C4-2B (cell line): Measurements from ENCODE around the gene TALDO1.

Experiments
- H3K27ac ChIP-seq: fragments of 450-650 bp; 2 replicates; pipeline ENCODE4 v1.5.1; 2017
- CTCF ChIP-seq: fragments of 450-650 bp; conservative IDR thresholded peaks from 2 replicates; pipeline ENCODE4 v1.5.1; 2017; ENCODE audit warnings: mild to moderate bottlenecking
- ZFX ChIP-seq: fragments of 450-650 bp; IDR thresholded peaks from 2 replicates; pipeline ENCODE4 v1.6.1; 2017

The TALDO1 gene

DNA sequence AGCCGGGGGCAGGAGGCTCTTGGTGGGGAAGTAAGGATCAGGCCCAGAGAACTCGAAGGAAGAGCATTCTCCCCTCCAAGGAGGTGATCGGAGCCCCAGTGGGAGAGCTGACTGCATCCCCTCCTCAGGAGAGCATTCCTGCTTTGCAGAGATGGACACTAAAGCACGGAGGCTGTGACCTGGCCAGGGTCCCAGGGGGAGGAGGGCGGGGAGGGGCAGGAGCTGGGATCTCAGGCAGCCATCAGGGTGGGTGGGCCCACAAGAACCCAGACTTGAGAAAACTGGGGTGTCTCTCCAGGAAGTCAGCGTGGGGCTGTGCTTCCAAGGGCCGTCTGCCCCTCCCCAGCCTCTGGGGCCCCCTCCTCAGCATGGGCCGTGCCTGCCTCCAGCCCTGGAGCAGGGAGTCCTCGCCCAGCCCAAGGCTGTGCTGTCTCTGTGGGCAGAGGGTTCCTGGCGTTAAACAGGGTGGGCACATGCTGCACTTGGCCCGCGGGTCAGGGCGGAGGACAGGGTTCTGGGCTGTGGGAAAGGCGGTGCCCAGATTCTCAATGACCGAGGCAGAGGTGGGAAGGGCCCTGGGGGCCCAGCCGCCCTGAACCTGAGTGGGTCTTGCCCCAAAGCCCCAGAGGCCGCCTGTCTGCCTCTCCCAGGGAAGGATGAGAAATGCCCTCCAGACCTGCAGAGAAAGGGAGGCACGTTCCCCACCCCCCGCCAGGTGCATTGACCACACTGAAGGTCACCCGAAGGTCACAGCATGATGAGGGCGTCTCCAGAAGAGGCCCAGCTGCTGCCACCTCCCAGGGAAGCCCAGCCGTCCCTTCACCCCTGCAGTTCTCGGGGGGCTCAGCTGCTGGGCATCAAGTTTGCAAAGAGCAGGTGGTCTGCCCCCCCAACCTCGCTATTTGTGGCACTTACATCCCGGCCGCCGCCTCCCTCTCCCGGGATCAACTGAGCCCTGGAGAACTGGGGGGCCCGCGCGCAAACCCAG is 42.0 kb downstream of the TALDO1 start:
- H3K27ac ChIP-seq, result no peak overlapping the region
- TF ChIP-seq ZFX (no peak), CTCF (no peak)

DNA sequence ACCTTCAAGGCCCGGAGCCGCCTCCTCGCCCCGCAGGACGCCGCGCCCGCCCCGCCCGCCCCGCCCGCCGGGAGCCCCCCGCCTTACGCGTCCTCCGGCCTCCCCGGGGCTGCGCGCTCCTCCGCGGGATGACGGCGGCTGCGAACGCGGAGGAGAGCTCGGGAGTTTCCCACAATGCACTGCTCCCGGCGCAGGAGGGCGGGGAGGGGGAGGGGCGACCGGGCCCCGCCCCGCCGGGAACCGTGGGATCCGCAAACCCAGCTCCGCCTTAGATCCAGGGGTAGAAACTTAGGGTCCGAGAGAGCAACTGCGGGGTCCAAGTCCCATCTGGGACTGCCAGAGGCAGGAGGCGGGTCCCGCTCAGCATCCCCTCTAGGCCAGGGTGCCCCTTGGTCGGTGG is 42.7 kb downstream of the TALDO1 start, which contains the start of gene CEND1:
Gene CEND1, minus strand, starts transcription at position 148 of the 400 bp plus-strand sequence. CDS start 1,514 bp downstream, outside the sequence.
- no peak for TF ChIP-seq CTCF
- no peak for TF ChIP-seq ZFX
- no peak within 1 kb of the TSS for H3K27ac ChIP-seq

GRCh38 chr11:790721-791564 is 43.7 kb downstream of the TALDO1 start:
- H3K27ac ChIP-seq, result no peak overlapping the region

GRCh38 chr11:791658-792534 is 44.6 kb downstream of the TALDO1 start:
- TF ChIP-seq ZFX, result no peak
- TF ChIP-seq CTCF, result no peak
- no peak overlapping the region for H3K27ac ChIP-seq

More at GRCh38 chr11:790721-791564, 43.7 kb downstream of the TALDO1 start:
- TF ChIP-seq CTCF (no peak), ZFX (no peak)

DNA sequence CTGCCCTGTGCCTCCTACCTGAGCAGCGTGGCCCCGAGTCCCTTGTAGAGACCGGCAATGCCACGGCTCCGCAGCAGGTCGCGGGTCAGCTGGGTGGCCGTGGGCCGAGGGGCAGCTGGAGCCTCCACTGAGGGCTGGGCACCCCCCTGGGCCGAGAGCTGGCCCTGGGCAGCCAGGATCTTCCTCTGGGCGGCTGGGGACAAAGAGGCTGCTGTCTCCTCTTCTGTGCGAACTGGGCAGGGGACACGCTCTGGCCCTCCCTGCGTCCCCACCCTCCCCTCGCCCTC is 45.2 kb downstream of the TALDO1 start:
- no peak overlapping the region for H3K27ac ChIP-seq
- TF ChIP-seq ZFX (no peak), CTCF (no peak)

- TF ChIP-seq CTCF (no peak), ZFX (no peak)
- H3K27ac ChIP-seq, result no peak overlapping the region
Observed at GRCh38 chr11:792873-793272, 45.6 kb downstream of the TALDO1 start.
